T-cell (primary cell): ENCODE measurements around the gene GNG8. TPM values are rescaled to one million over a fixed set of nuclear protein-coding genes. Genes with fewer than 3 reads are reported as not detected.
A peak's percentile ranks its signal among the peaks of the same experiment; 100 is the strongest.

Experiments used
- ATAC-seq, 4 experiments: fragments of 200-7000 bp in 3 of 4; fragments of 150-1000 bp in 1 of 4; cut with Tn5 transposase; replicated peaks in 1 of 4; 1 replicate in 3 of 4; 2 replicates in 1 of 4; pipeline ENCODE4 v1.10.0; 2021; ENCODE audit warnings: moderate library complexity in 3 of 4, mild to moderate bottlenecking in 2 of 4, moderate number of reproducible peaks in 1 of 4
- CTCF ChIA-PET, 2 donors: fragments of 300-600 bp; sonication (Branson Sonifier 250); formaldehyde crosslinking; loops; one replicate each; lab custom pipeline; 2022; ENCODE audit warnings: antibody characterized with exemption in 2 of 2; lab: Charles Lee
- POLR2A ChIA-PET, 2 donors: fragments of 300-600 bp; sonication (Branson Sonifier 250); formaldehyde crosslinking; loops; one replicate each; lab custom pipeline; 2022; ENCODE audit warnings: antibody characterized with exemption in 2 of 2; lab: Charles Lee
- DNase-seq, 35 experiments: peaks; one replicate each; pipeline versions ENCODE4 v3.0.0 to v3.0.0-alpha.2; 2013 to 2023
- H3K27ac ChIP-seq: one replicate; pipeline ENCODE4 v1.5.1; 2013; ENCODE audit warnings: low read length
- H3K27me3 ChIP-seq, 2 experiments: replicated peaks in 1 of 2; 1 replicate in 1 of 2; 2 replicates in 1 of 2; pipeline versions ENCODE4 v1.6.1 to v1.7.0; 2013; ENCODE audit warnings: low read length in 1 of 2, mixed read lengths in 1 of 2; ENCODE audit not compliant: control insufficient read depth in 2 of 2, insufficient read depth in 2 of 2; ENCODE audit errors: extremely low read depth in 1 of 2
- H3K36me3 ChIP-seq, 2 donors: 1 replicate in 1 of 2; 2 replicates in 1 of 2; pipeline versions ENCODE4 v1.6.1 to v1.7.0; 2013; ENCODE audit warnings: low read length in 1 of 2; ENCODE audit not compliant: control insufficient read depth in 2 of 2, insufficient read depth in 1 of 2; ENCODE audit errors: extremely low read depth in 1 of 2
- H3K4me1 ChIP-seq, 2 experiments: 1 replicate in 1 of 2; 2 replicates in 1 of 2; pipeline versions ENCODE4 v1.6.1 to v1.7.0; 2013; ENCODE audit warnings: low read length in 2 of 2, mixed read lengths in 1 of 2; ENCODE audit not compliant: insufficient read depth in 2 of 2, control insufficient read depth in 1 of 2; ENCODE audit errors: extremely low read depth in 1 of 2
- H3K4me3 ChIP-seq, 2 donors: 1 replicate in 1 of 2; 2 replicates in 1 of 2; pipeline versions ENCODE4 v1.5.1 to v1.7.0; 2013; ENCODE audit warnings: mild to moderate bottlenecking in 2 of 2, low read length in 1 of 2, moderate library complexity in 1 of 2; ENCODE audit not compliant: control insufficient read depth in 1 of 2; ENCODE audit errors: extremely low read depth in 1 of 2
- H3K9me3 ChIP-seq: 2 replicates; pipeline ENCODE4 v1.7.0; 2013
- H3K27ac Mint-ChIP-seq, 2 donors: one replicate each; pipeline ENCODE4 v1.8.0; 2020 to 2021; ENCODE audit warnings: mild to moderate bottlenecking in 2 of 2, mixed read lengths in 2 of 2
- H3K27me3 Mint-ChIP-seq, 2 donors: one replicate each; pipeline ENCODE4 v1.8.0; 2021 to 2022; ENCODE audit warnings: mixed read lengths in 2 of 2
- H3K36me3 Mint-ChIP-seq: one replicate; pipeline ENCODE4 v1.8.0; 2021; ENCODE audit warnings: mixed read lengths
- H3K4me1 Mint-ChIP-seq, 3 donors: one replicate each; pipeline ENCODE4 v1.8.0; 2020 to 2022; ENCODE audit warnings: mixed read lengths in 3 of 3, mild to moderate bottlenecking in 1 of 3
- H3K4me3 Mint-ChIP-seq, 3 donors: one replicate each; pipeline ENCODE4 v1.8.0; 2020 to 2022; ENCODE audit warnings: mild to moderate bottlenecking in 3 of 3, mixed read lengths in 3 of 3, moderate library complexity in 3 of 3
- H3K9me3 Mint-ChIP-seq, 3 donors: one replicate each; pipeline ENCODE4 v1.8.0; 2020 to 2022; ENCODE audit warnings: mixed read lengths in 3 of 3
- WGBS: methylation state at CpG from one replicate; pipeline ENCODE4 v1.1.5; 2013; ENCODE audit warnings: missing lambda C conversion rate; ENCODE audit not compliant: insufficient coverage; 5-methylcytosine and 5-hydroxymethylcytosine counted together
- total RNA-seq, 35 experiments: library from RNA in 6 of 35; stranded (reverse) in 6 of 35; fragments of 120-200 nt in 1 of 35; gene quantifications; one replicate each; pipeline versions ENCODE4 v1.2.1 to v1.2.4 and lab custom pipeline; 2013 to 2026

GNG8 gene
- total RNA-seq, 5 donors from 2014 or later (not counting 1 experiment from before 2014, with no cell fraction given): 3.3 to 7.9 (median 3.6) TPM; not detected in 2

- no peaks in the 10 kb centered on the region for H3K36me3 ChIP-seq
- H3K27me3 ChIP-seq: peaks cover 0 to 46% of the 10 kb centered on the region in 2 experiments
- H3K4me1 ChIP-seq: peaks cover 22 to 42% of the 10 kb centered on the region in 2 experiments
- H3K9me3 Mint-ChIP-seq: no peaks in the 10 kb centered on the region
- peak overlapping the region; percentile 39 to 69 for H3K4me3 ChIP-seq
- peak overlapping the region in 1 of 3 donors; percentile 28 for H3K4me3 Mint-ChIP-seq
- no peaks in the 10 kb centered on the region for H3K9me3 ChIP-seq
- no peak overlapping the region for H3K27ac Mint-ChIP-seq
- DNase-seq: peak in 2 of 35 experiments; percentile 16 to 37
- CTCF ChIA-PET: interaction anchor here (0.6 to 0.8 kb wide), 2 partner anchors 20 to 26 kb away, joined by 3 read pairs; no protein-coding TSS in a partner anchor
- POLR2A ChIA-PET: no interaction called here
- WGBS: 4% methylated on average over 37 of the region's 49 CpGs
- H3K27me3 Mint-ChIP-seq: peaks cover 4 to 13% of the 10 kb centered on the region in 2 donors
- ATAC-seq: no peak
- H3K36me3 Mint-ChIP-seq: no peaks in the 10 kb centered on the region
- H3K4me1 Mint-ChIP-seq: peaks cover 0 to 16% (median 8%) of the 10 kb centered on the region in 3 donors
- no peak overlapping the region for H3K27ac ChIP-seq
Measured at GRCh38 chr19:46639358-46640182, 3.6 kb upstream of the GNG8 start.

GRCh38 chr19:46637224-46637623, 1.2 kb upstream of the GNG8 start:
- Histone ChIP-seq H3K27ac (no peak overlapping the region), H3K9me3 (no peaks in the 10 kb centered on the region), H3K36me3 (no peaks in the 10 kb centered on the region), H3K27me3 (peaks cover 0 to 53% of the 10 kb centered on the region in 2 experiments), H3K4me1 (peaks cover 32 to 60% of the 10 kb centered on the region in 2 experiments), H3K4me3 (no peak overlapping the region)
- peak in 1 of 35 experiments; percentile 32 for DNase-seq
- 75% methylated on average over 12 of the region's 14 CpGs for WGBS
- Mint-ChIP-seq H3K4me1 (peaks cover 12 to 31% (median 22%) of the 10 kb centered on the region in 3 donors), H3K27ac (no peak overlapping the region), H3K9me3 (no peaks in the 10 kb centered on the region), H3K27me3 (peaks cover 4 to 8% of the 10 kb centered on the region in 2 donors), H3K4me3 (no peak overlapping the region), H3K36me3 (no peaks in the 10 kb centered on the region)
- POLR2A ChIA-PET: interaction anchor here in 1 of 2 donors (0.7 kb wide), 1 partner anchor 16 kb away, joined by 9 read pairs; no protein-coding TSS in a partner anchor
- CTCF ChIA-PET: interaction anchor here in 1 of 2 donors (0.7 to 1.2 kb wide), 3 partner anchors 12 to 78 kb away, joined by 3 to 6 read pairs (median 5); partner anchors contain the start of gene PTGIR
- no peak for ATAC-seq

GRCh38 chr19:46634656-46635218, 1.3 kb downstream of the GNG8 start:
- ATAC-seq (no peak), DNase-seq (peak in 1 of 35 experiments; percentile 36)
- Histone ChIP-seq H3K27ac (no peak overlapping the region), H3K27me3 (peaks cover 0 to 53% of the 10 kb centered on the region in 2 experiments), H3K36me3 (no peaks in the 10 kb centered on the region), H3K4me3 (peak overlapping the region in 1 of 2 donors; percentile 29), H3K4me1 (peaks cover 32 to 56% of the 10 kb centered on the region in 2 experiments), H3K9me3 (no peaks in the 10 kb centered on the region)
- ChIA-PET CTCF (interaction anchor here in 1 of 2 donors (1.6 kb wide), 1 partner anchor 27 kb away, joined by 12 read pairs; the partner anchor contains the start of gene DACT3), POLR2A (no interaction called here)
- Mint-ChIP-seq H3K27ac (no peak overlapping the region), H3K4me3 (peak overlapping the region in 2 of 3 donors; percentile 38 to 54), H3K27me3 (peaks cover 0 to 4% of the 10 kb centered on the region in 2 donors), H3K4me1 (peaks cover 12 to 25% (median 21%) of the 10 kb centered on the region in 3 donors), H3K36me3 (no peaks in the 10 kb centered on the region), H3K9me3 (no peaks in the 10 kb centered on the region)
- WGBS: 14% methylated on average over 17 of the region's 23 CpGs

- Mint-ChIP-seq H3K27ac (peak overlapping the region in 1 of 2 donors; percentile 65), H3K4me3 (peak overlapping the region in 2 of 3 donors; percentile 72 to 74), H3K27me3 (peaks cover 0 to 4% of the 10 kb centered on the region in 2 donors), H3K36me3 (no peaks in the 10 kb centered on the region), H3K4me1 (peaks cover 14 to 23% (median 20%) of the 10 kb centered on the region in 3 donors), H3K9me3 (no peaks in the 10 kb centered on the region)
- H3K27ac ChIP-seq: peak overlapping the region; percentile 79
- peaks cover 26 to 50% of the 10 kb centered on the region in 2 experiments for H3K4me1 ChIP-seq
- no peaks in the 10 kb centered on the region for H3K36me3 ChIP-seq
- under 1% methylated on average over 19 of the region's 38 CpGs for WGBS
- DNase-seq (peak; percentile 90 to 98 (median 94)), ATAC-seq (peak; percentile 72 to 81 (median 78))
- ChIA-PET CTCF (interaction anchor here (0.5 to 2.2 kb wide), 5 partner anchors 20 to 288 kb away, joined by 3 to 12 read pairs (median 6); partner anchors contain the start of gene DACT3 (in 1 of the 2)), POLR2A (interaction anchor here in 1 of 2 donors (0.5 kb wide), 1 partner anchor 621 kb away, joined by 3 read pairs; no protein-coding TSS in a partner anchor)
- no peaks in the 10 kb centered on the region for H3K9me3 ChIP-seq
- H3K4me3 ChIP-seq: peak overlapping the region; percentile 42 to 49
- H3K27me3 ChIP-seq: peaks cover 0 to 50% of the 10 kb centered on the region in 2 experiments
Measured at GRCh38 chr19:46634045-46634655, 1.9 kb downstream of the GNG8 start.

GRCh38 chr19:46633130-46633529, 2.9 kb downstream of the GNG8 start:
- Histone ChIP-seq H3K9me3 (no peaks in the 10 kb centered on the region), H3K4me3 (peak overlapping the region in 1 of 2 donors; percentile 49), H3K36me3 (no peaks in the 10 kb centered on the region), H3K27ac (peak overlapping the region; percentile 79), H3K4me1 (peaks cover 20 to 40% of the 10 kb centered on the region in 2 experiments), H3K27me3 (peaks cover 0 to 46% of the 10 kb centered on the region in 2 experiments)
- WGBS: 79% methylated on average over 1 of the region's 3 CpGs
- Mint-ChIP-seq H3K27ac (peak overlapping the region in 1 of 2 donors; percentile 45), H3K9me3 (no peaks in the 10 kb centered on the region), H3K27me3 (peaks cover 0 to 4% of the 10 kb centered on the region in 2 donors), H3K4me1 (peaks cover 20 to 27% (median 23%) of the 10 kb centered on the region in 3 donors), H3K36me3 (no peaks in the 10 kb centered on the region), H3K4me3 (peak overlapping the region in 2 of 3 donors; percentile 72 to 74)
- ChIA-PET POLR2A (interaction anchor here in 1 of 2 donors (0.6 kb wide), 1 partner anchor 33 kb away, joined by 3 read pairs; no protein-coding TSS in a partner anchor), CTCF (interaction anchor here (0.6 to 2.2 kb wide), 5 partner anchors 18 to 28 kb away, joined by 3 to 12 read pairs (median 6); partner anchors contain the start of gene DACT3 (in 1 of the 2))
- no peak for ATAC-seq
- no peak for DNase-seq
